Dermis microvascular lymphatic vessel endothelial cell (primary cell): Measurements from ENCODE around the gene HSPG2. TPM values are rescaled to one million over a fixed set of nuclear protein-coding genes. Genes with fewer than 3 reads are reported as not detected.

Experiments
- total RNA-seq: library from RNA; depleted of rRNA; stranded (reverse); fragments of >200 nt; gene quantifications from 2 replicates; pipeline ENCODE4 v1.2.1, GENCODE V29; 2014

Gene HSPG2
- total RNA-seq, 1 donor from 2014 or later, result 281 TPM

Other genes starting within 250 kb of the HSPG2 start
- gene USP48, start 154.2 kb downstream of the HSPG2 start, total RNA-seq, result 45.7 and 55.1 TPM in 2 replicates
- gene LDLRAD2, start 125.0 kb downstream of the HSPG2 start, total RNA-seq, result 0.13 TPM in 1 of 2 replicates, not detected in the other
- gene CELA3B, start 39.7 kb upstream of the HSPG2 start, total RNA-seq, result 0.13 TPM in 1 of 2 replicates, not detected in the other
- gene CELA3A, start 64.3 kb upstream of the HSPG2 start, total RNA-seq, result not detected in 2 replicates
- gene CDC42, start 115.4 kb upstream of the HSPG2 start, total RNA-seq, result 600 and 802 TPM in 2 replicates
- gene WNT4, start 205.8 kb upstream of the HSPG2 start, total RNA-seq, result 0.39 and 1.1 TPM in 2 replicates